Measurements from ENCODE around the gene PTPRM. TPM values are rescaled to one million over a fixed set of nuclear protein-coding genes. Genes with fewer than 3 reads are reported as not detected.

The PTPRM gene
- polyA plus RNA-seq, 3 donors = 0.04 to 2.1 (median 0.66) TPM

- H3K4me3 Mint-ChIP-seq = no peak overlapping the region
- Histone ChIP-seq H3K9ac (ENCODE audit: insufficient read depth, low read length, poor library complexity, severe bottlenecking) (no peak overlapping the region), H3K4me1 (ENCODE audit: control insufficient read depth in 1 of 2, insufficient read depth in 2 of 2, low read length in 2 of 2) (no peaks in the 10 kb centered on the region), H3K4me3 (replicated peaks in 1 of 3; ENCODE audit: low read depth in 2 of 3, low read length in 3 of 3) (no peak overlapping the region), H3K9me3 (replicated peaks in 1 of 2; ENCODE audit: control insufficient read depth in 1 of 2, insufficient read depth in 1 of 2, low read length in 2 of 2) (no peaks in the 10 kb centered on the region), H3K27me3 (ENCODE audit: control insufficient read depth in 2 of 2, insufficient read depth in 2 of 2, low read length in 2 of 2) (no peaks in the 10 kb centered on the region), H3K36me3 (replicated peaks in 1 of 2; ENCODE audit: control insufficient read depth in 1 of 2, insufficient read depth in 2 of 2, low read length in 2 of 2) (no peaks in the 10 kb centered on the region), H3K27ac (ENCODE audit: low read depth in 1 of 2, low read length in 2 of 2) (no peak overlapping the region), H2AFZ (ENCODE audit: insufficient read depth, low read depth, low read length, poor library complexity, severe bottlenecking) (no peak overlapping the region), H3K79me2 (ENCODE audit: insufficient read depth, low read length) (no peaks in the 10 kb centered on the region), H4K20me1 (ENCODE audit: insufficient read depth, low read length) (no peaks in the 10 kb centered on the region), H3K4me2 (replicated peaks; ENCODE audit: extremely low read depth, low read length, poor library complexity, severe bottlenecking) (no peak overlapping the region)
- H3K4me1 Mint-ChIP-seq = no peaks in the 10 kb centered on the region
- intact Hi-C loops (cut with micrococcal nuclease) = no loop called here
- no peak for TF ChIP-seq CTCF (IDR thresholded peaks at IDR 0.05)
- DNase-seq = no peak
- no peaks in the 10 kb centered on the region for H3K36me3 Mint-ChIP-seq
- no peak overlapping the region for H3K27ac Mint-ChIP-seq
- peaks cover 0 to 8% (median 3%) of the 10 kb centered on the region in 3 donors for H3K27me3 Mint-ChIP-seq (ENCODE audit: low read depth in 3 of 3)
- WGBS (ENCODE audit: insufficient coverage) = no CpG with 5 or more reads among the region's 4 CpGs
- peaks cover 0 to 8% (median 0%) of the 10 kb centered on the region in 7 donors for H3K9me3 Mint-ChIP-seq
Measured at GRCh38 chr18:7579918-7580542, 12.9 kb downstream of the PTPRM start.

GRCh38 chr18:7584646-7585275 lies 17.6 kb downstream of the PTPRM start:
- Mint-ChIP-seq H3K36me3 (no peaks in the 10 kb centered on the region), H3K4me1 (no peaks in the 10 kb centered on the region), H3K4me3 (no peak overlapping the region), H3K27me3 (ENCODE audit: low read depth in 3 of 3) (peaks cover 0 to 7% (median 3%) of the 10 kb centered on the region in 3 donors), H3K27ac (no peak overlapping the region), H3K9me3 (peaks cover 0 to 6% (median 0%) of the 10 kb centered on the region in 7 donors)
- Histone ChIP-seq H3K27me3 (ENCODE audit: control insufficient read depth in 2 of 2, insufficient read depth in 2 of 2, low read length in 2 of 2) (no peaks in the 10 kb centered on the region), H3K9ac (ENCODE audit: insufficient read depth, low read length, poor library complexity, severe bottlenecking) (no peak overlapping the region), H3K4me1 (ENCODE audit: control insufficient read depth in 1 of 2, insufficient read depth in 2 of 2, low read length in 2 of 2) (no peaks in the 10 kb centered on the region), H2AFZ (ENCODE audit: insufficient read depth, low read depth, low read length, poor library complexity, severe bottlenecking) (no peak overlapping the region), H3K36me3 (replicated peaks in 1 of 2; ENCODE audit: control insufficient read depth in 1 of 2, insufficient read depth in 2 of 2, low read length in 2 of 2) (no peaks in the 10 kb centered on the region), H3K4me2 (replicated peaks; ENCODE audit: extremely low read depth, low read length, poor library complexity, severe bottlenecking) (no peak overlapping the region), H3K27ac (ENCODE audit: low read depth in 1 of 2, low read length in 2 of 2) (no peak overlapping the region), H3K9me3 (replicated peaks in 1 of 2; ENCODE audit: control insufficient read depth in 1 of 2, insufficient read depth in 1 of 2, low read length in 2 of 2) (no peaks in the 10 kb centered on the region), H3K79me2 (ENCODE audit: insufficient read depth, low read length) (no peaks in the 10 kb centered on the region), H4K20me1 (ENCODE audit: insufficient read depth, low read length) (no peaks in the 10 kb centered on the region), H3K4me3 (replicated peaks in 1 of 3; ENCODE audit: low read depth in 2 of 3, low read length in 3 of 3) (no peak overlapping the region)
- DNase-seq = no peak
- 88% methylated on average over 5 of the region's 7 CpGs for WGBS (ENCODE audit: insufficient coverage)
- intact Hi-C loops (cut with micrococcal nuclease) = no loop called here
- no peak for TF ChIP-seq CTCF (IDR thresholded peaks at IDR 0.05)
